Mucosa of rectum (tissue), 2 donors: ENCODE data around the gene TC2N.
"Not testable (repeated sequence)": the region's sequence is repeated elsewhere in the genome, so short reads cannot be mapped to it uniquely, and the experiment has no call there.

Source experiments
- H3K27ac ChIP-seq, 2 donors: one replicate each; pipeline ENCODE4 v1.7.0; 2013; ENCODE audit warnings: inconsistent platforms in 2 of 2, low read depth in 2 of 2, low read length in 2 of 2
- H3K27me3 ChIP-seq, 2 donors: one replicate each; pipeline ENCODE4 v1.7.0; 2013; ENCODE audit warnings: low read length in 2 of 2; ENCODE audit not compliant: control insufficient read depth in 2 of 2, insufficient read depth in 2 of 2
- H3K36me3 ChIP-seq, 2 donors: one replicate each; pipeline ENCODE4 v1.7.0; 2013; ENCODE audit warnings: low read length in 2 of 2; ENCODE audit not compliant: control insufficient read depth in 2 of 2, insufficient read depth in 2 of 2
- H3K4me1 ChIP-seq, 2 donors: one replicate each; pipeline ENCODE4 v1.7.0; 2013; ENCODE audit warnings: low read length in 2 of 2, mild to moderate bottlenecking in 1 of 2; ENCODE audit not compliant: control insufficient read depth in 2 of 2, insufficient read depth in 2 of 2
- H3K4me3 ChIP-seq, 2 donors: one replicate each; pipeline ENCODE4 v1.7.0; 2013; ENCODE audit warnings: low read length in 2 of 2
- H3K9ac ChIP-seq, 2 donors: one replicate each; pipeline ENCODE4 v1.7.0; 2013; ENCODE audit warnings: low read length in 2 of 2, low read depth in 1 of 2, mild to moderate bottlenecking in 1 of 2
- H3K9me3 ChIP-seq, 2 donors: one replicate each; pipeline ENCODE4 v1.7.0; 2013; ENCODE audit warnings: low read length in 2 of 2; ENCODE audit not compliant: control insufficient read depth in 2 of 2
- donor health status: healthy.
- donor health status: Normal muscosa, but diverticular disease.

Gene TC2N

DNA sequence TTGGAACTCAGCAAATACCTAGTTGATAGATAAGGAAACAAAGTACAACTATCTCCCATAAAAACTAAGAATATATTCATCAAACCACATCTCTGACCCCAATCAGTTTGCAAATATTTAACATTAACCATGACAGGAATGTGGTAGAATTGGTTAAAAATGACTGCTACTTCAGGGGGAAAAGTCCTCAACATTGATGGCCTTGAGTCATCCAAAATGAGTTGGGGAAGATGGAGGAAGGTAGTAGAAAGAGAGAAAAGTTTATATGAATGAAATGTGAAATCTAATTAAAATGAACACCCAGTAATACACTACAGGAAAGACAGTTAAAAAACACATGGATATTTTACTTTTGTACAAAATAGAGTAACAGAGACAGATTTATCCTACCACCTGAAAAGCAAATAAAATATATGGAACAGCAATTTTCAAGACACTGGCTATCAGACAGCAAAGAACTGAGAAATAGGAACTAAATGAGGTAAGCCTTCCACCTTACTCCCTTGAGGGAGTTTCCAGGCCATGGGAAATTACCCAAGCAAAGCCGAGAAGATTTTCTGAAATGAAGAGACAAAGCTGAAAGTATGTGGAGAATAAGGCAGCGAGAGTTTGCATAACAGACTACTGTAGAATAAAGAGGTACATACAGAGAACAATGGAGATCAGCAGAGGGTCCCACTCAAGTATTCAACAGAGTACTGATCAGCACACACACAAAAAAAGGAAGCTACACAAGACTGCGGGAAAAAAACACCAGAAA, 49.6 kb downstream of the TC2N start:
- Histone ChIP-seq H3K4me1 (no peaks in the 10 kb centered on the region), H3K27me3 (no peaks in the 10 kb centered on the region), H3K9ac (no peak overlapping the region), H3K27ac (no peak overlapping the region), H3K36me3 (peaks cover under 1 to 4% of the 10 kb centered on the region in 2 donors), H3K4me3 (no peak overlapping the region), H3K9me3 (peaks cover 0 to 7% of the 10 kb centered on the region in 2 donors)

DNA sequence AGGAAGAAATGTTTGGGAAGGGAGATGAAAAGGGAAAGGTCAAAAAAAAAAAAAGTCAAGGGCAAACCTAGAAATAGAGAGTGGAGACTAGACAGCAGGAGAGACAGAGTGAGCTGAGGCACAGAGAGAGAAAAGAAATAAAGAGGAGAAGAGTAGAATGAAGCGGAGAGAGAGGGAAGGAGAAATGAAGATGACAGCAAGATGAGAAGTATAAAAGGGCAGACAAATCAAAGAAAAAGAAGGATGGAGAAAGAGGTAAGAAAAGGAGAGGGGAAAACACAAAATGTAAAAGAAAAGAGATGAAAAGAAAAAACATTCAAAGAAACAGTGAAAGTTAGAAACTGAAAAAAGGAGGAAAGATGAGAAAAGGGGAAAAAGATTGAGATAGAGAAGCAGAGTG, 53.0 kb downstream of the TC2N start:
- no peaks in the 10 kb centered on the region for H3K4me1 ChIP-seq
- no peak overlapping the region for H3K27ac ChIP-seq
- peaks cover 22% of the 10 kb centered on the region in 2 donors for H3K36me3 ChIP-seq
- H3K4me3 ChIP-seq: no peak overlapping the region
- no peaks in the 10 kb centered on the region for H3K27me3 ChIP-seq
- H3K9ac ChIP-seq: no peak overlapping the region
- H3K9me3 ChIP-seq: peaks cover 0 to 5% of the 10 kb centered on the region in 2 donors

DNA sequence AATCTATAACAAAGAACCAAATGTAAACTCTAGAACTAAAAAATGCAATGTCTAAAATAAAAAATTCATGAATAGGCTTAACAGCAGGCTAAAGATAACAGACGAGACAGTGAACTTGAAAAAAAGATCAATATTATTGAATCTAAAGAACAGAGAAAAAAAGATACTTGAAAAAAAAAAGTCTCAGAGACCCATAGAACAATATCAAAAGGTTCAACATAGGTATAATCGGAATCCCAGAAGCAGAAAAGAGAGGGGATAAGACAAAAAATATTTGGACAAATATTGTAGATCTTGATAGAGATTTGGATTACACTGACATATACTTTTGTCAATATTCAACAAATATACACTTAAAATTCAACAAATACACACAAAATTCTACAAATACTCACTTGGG, 56.6 kb downstream of the TC2N start:
- Histone ChIP-seq H3K9me3 (peaks cover 5 to 10% of the 10 kb centered on the region in 2 donors), H3K27ac (no peak overlapping the region), H3K4me3 (no peak overlapping the region), H3K36me3 (peaks cover 35 to 41% of the 10 kb centered on the region in 2 donors), H3K9ac (no peak overlapping the region), H3K27me3 (no peaks in the 10 kb centered on the region), H3K4me1 (no peaks in the 10 kb centered on the region)

- H3K4me3 ChIP-seq: no peak overlapping the region
- H3K9ac ChIP-seq: no peak overlapping the region
- peaks cover 24 to 35% of the 10 kb centered on the region in 2 donors for H3K36me3 ChIP-seq
- no peaks in the 10 kb centered on the region for H3K4me1 ChIP-seq
- H3K27ac ChIP-seq: no peak overlapping the region
- H3K27me3 ChIP-seq: no peaks in the 10 kb centered on the region
- peaks cover 5 to 10% of the 10 kb centered on the region in 2 donors for H3K9me3 ChIP-seq
These were observed 60.6 kb downstream of the TC2N start for GRCh38 chr14:91806716-91807115.

DNA sequence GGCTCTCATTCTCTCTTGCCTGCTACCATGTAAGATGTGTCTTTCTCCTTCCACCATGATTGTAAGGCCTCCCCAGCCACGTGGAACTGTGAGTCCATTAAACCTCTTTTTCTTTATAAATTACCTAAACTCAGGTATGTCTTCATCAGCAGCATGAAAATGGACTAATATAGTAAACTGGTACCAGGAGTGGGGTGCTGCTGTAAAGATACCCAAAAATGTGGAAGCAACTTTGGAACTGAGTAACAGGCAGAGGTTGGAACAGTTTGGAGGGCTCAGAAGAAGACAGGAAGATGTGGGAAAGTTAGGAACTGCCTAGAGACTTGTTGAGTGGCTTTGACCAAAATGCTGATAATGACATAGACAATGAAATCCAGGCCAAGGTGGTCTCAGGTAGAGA, 61.2 kb downstream of the TC2N start:
- not testable (repeated sequence) for H3K9me3 ChIP-seq, H3K9ac ChIP-seq, H3K27ac ChIP-seq, H3K4me3 ChIP-seq, H3K27me3 ChIP-seq, H3K4me1 ChIP-seq
- peaks cover 19 to 29% of the 10 kb centered on the region in 2 donors for H3K36me3 ChIP-seq

DNA sequence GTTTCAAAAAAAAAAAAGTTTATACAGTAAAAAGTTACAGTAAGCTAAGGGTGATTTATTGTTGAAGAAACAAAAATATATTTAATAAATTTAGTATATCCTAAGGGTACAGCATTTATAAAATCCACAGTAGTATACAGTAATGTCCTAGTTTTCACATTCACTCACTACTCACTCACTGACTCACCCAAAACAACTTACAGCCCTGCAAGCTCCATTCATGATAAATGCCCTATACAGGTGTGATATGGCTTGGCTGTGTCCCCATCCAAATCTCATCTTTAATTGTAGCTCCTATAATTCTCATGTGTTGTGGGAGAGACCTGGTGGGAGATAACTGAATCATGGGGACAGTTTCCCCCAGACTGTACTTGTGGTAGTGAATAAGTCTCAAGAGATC, 61.7 kb downstream of the TC2N start:
- Histone ChIP-seq H3K9ac (no peak overlapping the region), H3K27me3 (no peaks in the 10 kb centered on the region), H3K36me3 (peaks cover 15 to 24% of the 10 kb centered on the region in 2 donors), H3K9me3 (peaks cover 0 to 10% of the 10 kb centered on the region in 2 donors), H3K27ac (no peak overlapping the region), H3K4me3 (no peak overlapping the region), H3K4me1 (no peaks in the 10 kb centered on the region)

GRCh38 chr14:91801358-91801757, 66.0 kb downstream of the TC2N start:
- no peaks in the 10 kb centered on the region for H3K27me3 ChIP-seq
- peaks cover 2 to 6% of the 10 kb centered on the region in 2 donors for H3K36me3 ChIP-seq
- H3K9ac ChIP-seq: no peak overlapping the region
- peaks cover 0 to 2% of the 10 kb centered on the region in 2 donors for H3K9me3 ChIP-seq
- H3K27ac ChIP-seq: no peak overlapping the region
- H3K4me3 ChIP-seq: no peak overlapping the region
- no peaks in the 10 kb centered on the region for H3K4me1 ChIP-seq

DNA sequence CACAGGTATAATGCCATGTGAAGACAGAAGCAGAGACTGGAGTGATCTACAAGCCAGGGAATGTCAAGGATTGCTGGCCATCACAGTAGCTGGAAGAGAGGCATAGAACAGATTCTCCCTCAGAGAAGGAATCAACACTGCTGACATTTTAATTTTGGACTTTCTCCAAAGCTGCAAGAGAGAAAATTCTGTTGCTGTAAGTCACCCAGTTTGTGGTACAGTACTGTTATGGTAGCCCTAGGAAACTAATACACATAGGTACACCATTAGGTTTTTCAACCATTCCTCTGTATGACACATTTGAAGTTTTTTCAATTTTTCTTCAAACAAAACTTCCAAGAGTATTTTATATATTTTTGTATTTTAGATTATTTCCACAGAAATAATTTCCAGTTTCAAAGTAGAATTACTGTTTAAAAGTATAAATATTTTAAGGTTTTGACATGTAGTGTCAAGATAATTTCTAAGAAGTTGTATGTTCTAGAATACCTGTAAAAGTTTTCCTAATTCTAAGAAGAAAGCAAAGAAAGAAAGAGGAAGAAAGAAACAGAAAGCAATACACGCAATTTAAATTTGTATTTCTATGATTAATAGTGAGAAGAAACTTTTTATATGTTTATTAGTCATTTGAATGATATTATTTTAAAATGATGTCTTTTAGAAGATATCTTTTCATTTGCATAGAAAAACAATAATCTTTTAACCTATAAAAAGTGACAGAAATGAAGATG, 70.6 kb downstream of the TC2N start:
- no peaks in the 10 kb centered on the region for H3K4me1 ChIP-seq
- H3K27me3 ChIP-seq: no peaks in the 10 kb centered on the region
- H3K36me3 ChIP-seq: peaks cover 0 to 18% of the 10 kb centered on the region in 2 donors
- H3K9ac ChIP-seq: no peak overlapping the region
- no peaks in the 10 kb centered on the region for H3K9me3 ChIP-seq
- H3K27ac ChIP-seq: no peak overlapping the region
- no peak overlapping the region for H3K4me3 ChIP-seq

- H3K4me3 ChIP-seq: no peak overlapping the region
- H3K36me3 ChIP-seq: peaks cover 0 to 18% of the 10 kb centered on the region in 2 donors
- no peaks in the 10 kb centered on the region for H3K27me3 ChIP-seq
- H3K9ac ChIP-seq: no peak overlapping the region
- H3K27ac ChIP-seq: no peak overlapping the region
- H3K9me3 ChIP-seq: no peaks in the 10 kb centered on the region
- no peaks in the 10 kb centered on the region for H3K4me1 ChIP-seq
These were observed 73.6 kb downstream of the TC2N start for GRCh38 chr14:91793704-91794103.

DNA sequence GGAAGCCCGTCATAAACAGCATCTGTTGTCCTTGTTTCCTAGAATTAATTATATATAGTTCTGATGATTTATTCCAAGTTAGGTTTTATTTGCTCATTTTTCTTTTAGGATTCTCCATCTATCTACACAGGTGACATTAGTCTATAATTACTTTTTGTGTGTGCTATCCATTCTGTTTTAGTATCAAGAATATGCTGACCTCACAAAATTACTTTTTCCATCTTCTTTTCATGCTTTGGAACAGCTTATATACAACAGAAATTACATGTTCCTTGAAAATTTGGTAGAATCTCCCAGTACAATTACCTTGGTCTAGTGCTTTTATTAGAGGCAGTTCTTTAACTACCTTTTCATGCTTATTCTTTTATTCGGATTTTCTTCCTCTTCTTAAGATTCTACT, 81.1 kb downstream of the TC2N start:
- H3K27me3 ChIP-seq: no peaks in the 10 kb centered on the region
- H3K9ac ChIP-seq: no peak overlapping the region
- H3K27ac ChIP-seq: no peak overlapping the region
- no peak overlapping the region for H3K4me3 ChIP-seq
- H3K9me3 ChIP-seq: no peaks in the 10 kb centered on the region
- peaks cover 4 to 16% of the 10 kb centered on the region in 2 donors for H3K36me3 ChIP-seq
- no peaks in the 10 kb centered on the region for H3K4me1 ChIP-seq
